Measurements from ENCODE around the gene GABRG2. TPM values are rescaled to one million over a fixed set of nuclear protein-coding genes. Genes with fewer than 3 reads are reported as not detected.

The GABRG2 gene
- polyA plus RNA-seq, 1 donor (not counting 4 experiments of a cell fraction or from before 2014, with no cell fraction given), result not detected

DNA sequence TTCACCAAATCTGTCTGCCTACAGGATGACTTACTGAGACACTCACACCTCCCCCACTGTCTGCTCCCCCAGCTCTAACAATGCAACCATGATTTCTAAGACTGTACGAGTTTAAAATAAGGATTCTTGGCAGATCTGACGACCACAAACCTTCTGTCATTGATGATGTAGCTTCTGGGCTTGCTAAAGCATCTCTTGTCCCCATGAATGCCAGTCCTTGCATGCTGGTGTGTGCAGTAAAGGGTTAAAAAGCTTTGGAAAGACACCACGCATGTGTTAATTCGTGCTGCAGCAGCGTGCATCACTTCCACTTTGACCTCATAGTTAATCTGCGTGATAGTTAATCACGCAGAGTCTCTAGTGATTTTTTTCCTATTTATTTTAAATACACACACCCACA, 411 bp upstream of the GABRG2 start:
- H3K4me2 ChIP-seq (ENCODE audit: control insufficient read depth, extremely low read depth, insufficient read depth, low read depth, low read length), result no peak overlapping the region
- no peak overlapping the region for H2AFZ ChIP-seq (ENCODE audit: control insufficient read depth, low read length)
- dilution Hi-C loops (cut with MboI; ENCODE audit: extremely low pct_ligation_motif_present, low sequenced_read_pairs), result no loop called here
- DNase-seq (ENCODE audit: low read depth, low spot score), result no peak
- no peaks in the 10 kb centered on the region for H4K20me1 ChIP-seq (ENCODE audit: control insufficient read depth, extremely low read depth, insufficient read depth, low read length)
- no peaks in the 10 kb centered on the region for H3K79me2 ChIP-seq (ENCODE audit: control insufficient read depth, insufficient read depth, low read length)
- no peak for FAIRE-seq
- H3K36me3 ChIP-seq (ENCODE audit: control insufficient read depth in 2 of 2, extremely low read depth in 1 of 2, insufficient read depth in 2 of 2, low read length in 2 of 2), result no peaks in the 10 kb centered on the region
- no peaks in the 10 kb centered on the region for H3K27me3 ChIP-seq (ENCODE audit: control insufficient read depth, extremely low read depth, insufficient read depth, low read length)
- no peaks in the 10 kb centered on the region for H3K4me1 ChIP-seq (ENCODE audit: control insufficient read depth, extremely low read depth, insufficient read depth, low read length)
- no peak for TF ChIP-seq EZH2 (IDR thresholded peaks at IDR 0.05; ENCODE audit: low read length)
- TF ChIP-seq, protein P1, sequence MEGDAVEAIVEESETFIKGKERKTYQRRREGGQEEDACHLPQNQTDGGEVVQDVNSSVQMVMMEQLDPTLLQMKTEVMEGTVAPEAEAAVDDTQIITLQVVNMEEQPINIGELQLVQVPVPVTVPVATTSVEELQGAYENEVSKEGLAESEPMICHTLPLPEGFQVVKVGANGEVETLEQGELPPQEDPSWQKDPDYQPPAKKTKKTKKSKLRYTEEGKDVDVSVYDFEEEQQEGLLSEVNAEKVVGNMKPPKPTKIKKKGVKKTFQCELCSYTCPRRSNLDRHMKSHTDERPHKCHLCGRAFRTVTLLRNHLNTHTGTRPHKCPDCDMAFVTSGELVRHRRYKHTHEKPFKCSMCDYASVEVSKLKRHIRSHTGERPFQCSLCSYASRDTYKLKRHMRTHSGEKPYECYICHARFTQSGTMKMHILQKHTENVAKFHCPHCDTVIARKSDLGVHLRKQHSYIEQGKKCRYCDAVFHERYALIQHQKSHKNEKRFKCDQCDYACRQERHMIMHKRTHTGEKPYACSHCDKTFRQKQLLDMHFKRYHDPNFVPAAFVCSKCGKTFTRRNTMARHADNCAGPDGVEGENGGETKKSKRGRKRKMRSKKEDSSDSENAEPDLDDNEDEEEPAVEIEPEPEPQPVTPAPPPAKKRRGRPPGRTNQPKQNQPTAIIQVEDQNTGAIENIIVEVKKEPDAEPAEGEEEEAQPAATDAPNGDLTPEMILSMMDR (optimal IDR thresholded peaks at IDR 0.05 in 1 of 3, IDR thresholded peaks at IDR 0.05 in 1 of 3, conservative IDR thresholded peaks at IDR 0.05 in 1 of 3; ENCODE audit: extremely low read depth in 1 of 3, insufficient read depth in 2 of 3, low read length in 3 of 3), result no peak
- H3K9me3 ChIP-seq (ENCODE audit: control insufficient read depth, low read depth, low read length), result no peaks in the 10 kb centered on the region
- H3K9me1 ChIP-seq (ENCODE audit: control insufficient read depth, extremely low read depth, insufficient read depth, low read length), result no peaks in the 10 kb centered on the region
- H3K9ac ChIP-seq (ENCODE audit: control insufficient read depth, extremely low read depth, insufficient read depth, low read length), result no peak overlapping the region
- H3K4me3 ChIP-seq (ENCODE audit: control insufficient read depth in 2 of 3, extremely low read depth in 1 of 3, insufficient read depth in 2 of 3, low read depth in 1 of 3, low read length in 3 of 3), result no peak overlapping the region
- no peak overlapping the region for H3K27ac ChIP-seq (ENCODE audit: control insufficient read depth, insufficient read depth, low read length)

DNA sequence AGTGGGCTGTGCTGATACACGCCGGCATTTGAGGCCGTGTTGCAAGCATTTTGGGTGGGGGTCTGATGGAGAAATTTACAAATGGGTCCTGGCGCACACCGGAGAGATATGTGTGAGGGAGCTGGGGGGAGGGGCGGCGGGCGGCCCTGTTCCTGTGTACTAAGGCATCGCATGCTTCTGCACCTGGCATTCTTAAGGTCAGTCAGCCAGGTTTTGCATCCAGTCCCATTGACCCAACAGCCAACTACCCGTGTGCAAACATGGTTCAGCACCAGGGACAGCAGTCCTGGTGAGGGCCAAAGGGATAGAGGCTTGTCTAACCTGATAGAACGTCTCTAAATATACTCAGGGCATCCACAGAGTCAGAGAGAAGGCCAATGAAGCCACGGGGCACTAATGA, 839 bp downstream of the GABRG2 start:
- DNase-seq (ENCODE audit: low read depth, low spot score) (no peak), FAIRE-seq (no peak)

More for the DNA sequence above, 839 bp downstream of the GABRG2 start:
- Histone ChIP-seq H3K4me3 (ENCODE audit: control insufficient read depth in 2 of 3, extremely low read depth in 1 of 3, insufficient read depth in 2 of 3, low read depth in 1 of 3, low read length in 3 of 3) (no peak overlapping the region), H3K79me2 (ENCODE audit: control insufficient read depth, insufficient read depth, low read length) (no peaks in the 10 kb centered on the region), H3K27ac (ENCODE audit: control insufficient read depth, insufficient read depth, low read length) (no peak overlapping the region), H3K4me1 (ENCODE audit: control insufficient read depth, extremely low read depth, insufficient read depth, low read length) (no peaks in the 10 kb centered on the region), H3K9me3 (ENCODE audit: control insufficient read depth, low read depth, low read length) (no peaks in the 10 kb centered on the region), H3K9me1 (ENCODE audit: control insufficient read depth, extremely low read depth, insufficient read depth, low read length) (no peaks in the 10 kb centered on the region), H4K20me1 (ENCODE audit: control insufficient read depth, extremely low read depth, insufficient read depth, low read length) (no peaks in the 10 kb centered on the region), H2AFZ (ENCODE audit: control insufficient read depth, low read length) (no peak overlapping the region), H3K4me2 (ENCODE audit: control insufficient read depth, extremely low read depth, insufficient read depth, low read depth, low read length) (no peak overlapping the region), H3K36me3 (ENCODE audit: control insufficient read depth in 2 of 2, extremely low read depth in 1 of 2, insufficient read depth in 2 of 2, low read length in 2 of 2) (no peaks in the 10 kb centered on the region), H3K27me3 (ENCODE audit: control insufficient read depth, extremely low read depth, insufficient read depth, low read length) (no peaks in the 10 kb centered on the region), H3K9ac (ENCODE audit: control insufficient read depth, extremely low read depth, insufficient read depth, low read length) (no peak overlapping the region)
- dilution Hi-C loops (cut with MboI; ENCODE audit: extremely low pct_ligation_motif_present, low sequenced_read_pairs), result no loop called here
- TF ChIP-seq, protein P1 (optimal IDR thresholded peaks at IDR 0.05 in 1 of 3, IDR thresholded peaks at IDR 0.05 in 1 of 3, conservative IDR thresholded peaks at IDR 0.05 in 1 of 3; ENCODE audit: extremely low read depth in 1 of 3, insufficient read depth in 2 of 3, low read length in 3 of 3), result no peak
- no peak for TF ChIP-seq EZH2 (IDR thresholded peaks at IDR 0.05; ENCODE audit: low read length)

Data from keratinocyte (primary cell).